Common myeloid progenitor, CD34-positive (primary cell): ENCODE measurements around the gene NOL6.

Source experiments
- CTCF ChIA-PET: fragments of 350-600 bp; sonication (Branson Sonifier 250); formaldehyde crosslinking; loops from one replicate; lab custom pipeline; 2021; ENCODE audit warnings: antibody characterized with exemption; lab: Charles Lee
- POLR2A ChIA-PET: fragments of 350-600 bp; sonication (Branson Sonifier 250); formaldehyde crosslinking; loops from one replicate; lab custom pipeline; 2021; ENCODE audit warnings: antibody characterized with exemption; lab: Charles Lee
- DNase-seq, 3 donors: peaks; one replicate each; pipeline versions ENCODE4 v3.0.0 to v3.0.0-alpha.2; 2013
- H3K27ac ChIP-seq, 2 experiments: 1 replicate in 1 of 2; 2 replicates in 1 of 2; pipeline ENCODE4 v1.7.0; 2013; ENCODE audit warnings: inconsistent platforms in 2 of 2, low read length in 2 of 2, mild to moderate bottlenecking in 2 of 2, low read depth in 1 of 2, moderate library complexity in 1 of 2; ENCODE audit not compliant: severe bottlenecking in 2 of 2, insufficient read depth in 1 of 2, poor library complexity in 1 of 2
- H3K27me3 ChIP-seq, 5 experiments: replicated peaks in 2 of 5; 1 replicate in 3 of 5; 2 replicates in 2 of 5; pipeline versions ENCODE4 v1.6.1 to v1.7.0; 2013; ENCODE audit warnings: low read length in 4 of 5, mild to moderate bottlenecking in 2 of 5, moderate library complexity in 2 of 5, inconsistent platforms in 1 of 5; ENCODE audit not compliant: insufficient read depth in 5 of 5, control insufficient read depth in 4 of 5
- H3K36me3 ChIP-seq, 4 experiments: 1 replicate in 2 of 4; 2 replicates in 2 of 4; pipeline versions ENCODE4 v1.6.1 to v1.7.0; 2013; ENCODE audit warnings: low read length in 3 of 4, control low read depth in 1 of 4, mild to moderate bottlenecking in 1 of 4; ENCODE audit not compliant: control insufficient read depth in 4 of 4, insufficient read depth in 4 of 4
- H3K4me1 ChIP-seq, 4 experiments: 1 replicate in 3 of 4; 2 replicates in 1 of 4; pipeline versions ENCODE4 v1.6.1 to v1.7.1; 2013; ENCODE audit warnings: low read length in 3 of 4, mild to moderate bottlenecking in 3 of 4, control low read depth in 1 of 4, inconsistent platforms in 1 of 4, moderate library complexity in 1 of 4; ENCODE audit not compliant: control insufficient read depth in 4 of 4, insufficient read depth in 4 of 4; ENCODE audit errors: control extremely low read depth in 1 of 4
- H3K4me3 ChIP-seq, 7 experiments: 1 replicate in 4 of 7; 2 replicates in 3 of 7; pipeline versions ENCODE4 v1.5.1 to v1.7.0; 2013; ENCODE audit warnings: mild to moderate bottlenecking in 7 of 7, low read length in 6 of 7, moderate library complexity in 6 of 7, inconsistent platforms in 2 of 7, low read depth in 2 of 7, control low read depth in 1 of 7; ENCODE audit not compliant: insufficient read depth in 4 of 7, control insufficient read depth in 1 of 7; ENCODE audit errors: extremely low read depth in 1 of 7
- H3K9me3 ChIP-seq, 5 experiments: 1 replicate in 4 of 5; 2 replicates in 1 of 5; pipeline versions ENCODE4 v1.6.1 to v1.7.1; 2013; ENCODE audit warnings: low read length in 4 of 5, mild to moderate bottlenecking in 2 of 5, inconsistent platforms in 1 of 5, low read depth in 1 of 5, moderate library complexity in 1 of 5; ENCODE audit not compliant: control insufficient read depth in 4 of 5, insufficient read depth in 2 of 5; ENCODE audit errors: control extremely low read depth in 1 of 5
- WGBS: methylation state at CpG from one replicate; pipeline ENCODE4 v1.1.5; 2013; ENCODE audit not compliant: insufficient coverage; 5-methylcytosine and 5-hydroxymethylcytosine counted together

NOL6 gene

DNA sequence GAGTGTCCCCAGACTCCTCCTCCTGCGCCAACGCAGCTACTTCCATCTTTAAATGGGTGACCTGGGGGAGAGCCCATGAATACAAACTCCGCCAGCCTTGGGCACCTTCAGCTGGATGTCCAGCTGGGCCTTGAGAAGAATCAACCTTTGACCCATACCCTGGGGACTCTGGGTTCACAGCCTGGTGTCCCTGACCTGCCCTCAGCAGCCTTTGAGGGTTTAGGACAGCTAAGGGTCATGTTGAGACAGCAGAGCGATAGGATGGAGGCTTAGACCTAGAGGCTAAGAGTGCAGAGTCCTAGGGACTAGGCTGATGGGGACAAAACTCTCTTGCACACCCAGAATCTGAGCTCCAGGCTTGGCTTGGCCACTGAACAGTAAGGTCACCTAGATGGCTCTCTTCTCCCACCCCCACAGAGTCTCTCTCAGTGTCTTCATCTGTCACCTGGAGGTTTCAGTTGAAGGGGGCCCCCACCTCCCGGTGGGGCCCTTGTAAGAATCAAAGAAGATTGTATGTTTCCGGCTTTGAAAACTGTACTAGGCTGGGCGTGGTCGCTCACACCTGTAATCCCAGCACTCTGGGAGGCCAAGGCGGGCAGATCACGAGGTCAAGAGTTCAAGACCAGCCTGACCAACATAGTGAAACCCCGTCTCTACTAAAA lies 19.6 kb downstream of the NOL6 start:
- ChIA-PET CTCF (interaction anchor here (0.8 to 9.6 kb wide), 10 partner anchors 10 to 103 kb away, joined by 3 to 172 read pairs (median 12); partner anchors contain the start of genes AQP7 and NOL6), POLR2A (no interaction called here)
- WGBS = 93% methylated on average over 5 of the region's 11 CpGs
- Histone ChIP-seq H3K9me3 (no peaks in the 10 kb centered on the region), H3K4me1 (peaks cover 0 to 18% (median 3%) of the 10 kb centered on the region in 4 experiments), H3K4me3 (no peak overlapping the region), H3K27me3 (no peaks in the 10 kb centered on the region), H3K36me3 (no peaks in the 10 kb centered on the region), H3K27ac (no peak overlapping the region)
- no peak for DNase-seq

DNA sequence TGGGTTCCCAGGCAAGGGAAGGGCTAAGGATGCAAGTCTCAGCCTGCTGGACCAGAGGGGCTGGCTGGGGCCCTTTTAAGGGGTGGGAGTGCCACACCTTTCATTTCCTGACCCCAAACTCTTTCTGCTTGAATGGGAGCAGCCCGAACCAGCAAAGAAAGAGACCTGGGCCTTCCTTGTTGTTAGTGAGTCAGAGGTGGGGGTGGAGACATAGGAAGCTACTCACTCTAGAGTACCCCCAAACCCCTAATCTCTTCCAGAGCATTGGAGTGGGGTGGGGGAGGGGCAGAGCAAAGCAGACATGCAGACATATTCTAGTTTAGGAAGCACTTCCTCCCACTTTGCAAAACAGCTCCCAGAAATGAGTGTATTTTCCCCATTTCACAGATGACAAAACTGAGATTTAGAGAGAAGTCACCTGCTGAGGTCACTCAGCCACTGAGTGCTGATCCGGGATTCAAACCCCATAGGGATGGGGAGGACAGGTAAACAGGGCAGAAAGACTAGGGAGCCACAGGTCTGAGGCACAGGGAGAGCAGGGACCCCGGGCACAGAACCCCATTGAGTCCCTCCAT lies 20.4 kb downstream of the NOL6 start:
- no peak overlapping the region for H3K4me3 ChIP-seq
- H3K4me1 ChIP-seq = peaks cover 0 to 10% (median 3%) of the 10 kb centered on the region in 4 experiments
- no peak for DNase-seq
- POLR2A ChIA-PET = interaction anchor here (0.6 kb wide), 1 partner anchor 19 kb away, joined by 3 read pairs; no protein-coding TSS in a partner anchor
- peaks cover 0 to 2% (median 0%) of the 10 kb centered on the region in 5 experiments for H3K27me3 ChIP-seq
- CTCF ChIA-PET = interaction anchor here (0.8 to 9.6 kb wide), 13 partner anchors 10 to 102 kb away, joined by 3 to 172 read pairs (median 11); partner anchors contain the start of genes AQP7 and NOL6
- 100% methylated on average over 1 of the region's 3 CpGs for WGBS
- no peak overlapping the region for H3K27ac ChIP-seq
- no peaks in the 10 kb centered on the region for H3K36me3 ChIP-seq
- no peaks in the 10 kb centered on the region for H3K9me3 ChIP-seq

DNA sequence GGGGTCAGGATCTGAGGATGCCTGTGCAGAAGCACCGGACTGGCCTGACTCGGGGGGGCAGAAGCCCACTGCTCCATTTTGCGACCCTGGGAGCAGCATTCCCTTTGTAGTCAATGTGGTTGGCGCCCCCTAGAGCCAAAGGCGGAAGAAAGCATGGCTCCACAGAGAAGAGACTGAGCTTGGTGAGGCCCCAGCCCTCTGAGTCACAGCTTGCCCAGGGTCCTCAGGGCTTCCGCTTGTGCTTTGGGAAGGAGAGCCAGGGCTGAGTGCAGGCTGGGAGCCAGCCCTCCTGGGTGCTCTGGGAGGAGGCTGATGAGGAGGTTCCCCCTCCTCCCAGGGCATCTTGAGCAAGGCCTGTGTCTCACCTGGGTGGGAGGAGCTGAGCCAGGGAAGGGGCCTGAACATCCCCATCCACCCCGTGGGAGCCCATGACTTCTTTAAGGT lies 20.9 kb downstream of the NOL6 start:
- H3K27me3 ChIP-seq = peaks cover 0 to 6% (median 2%) of the 10 kb centered on the region in 5 experiments
- no peak overlapping the region for H3K27ac ChIP-seq
- H3K4me1 ChIP-seq = peaks cover 0 to 11% (median 7%) of the 10 kb centered on the region in 4 experiments
- ChIA-PET POLR2A (interaction anchor here (0.6 kb wide), 1 partner anchor 18 kb away, joined by 3 read pairs; no protein-coding TSS in a partner anchor), CTCF (interaction anchor here (1.5 to 9.6 kb wide), 13 partner anchors 10 to 102 kb away, joined by 4 to 172 read pairs (median 11); partner anchors contain the start of genes AQP7 and NOL6)
- no peak overlapping the region for H3K4me3 ChIP-seq
- no peaks in the 10 kb centered on the region for H3K36me3 ChIP-seq
- WGBS = 58% methylated on average over 6 of the region's 7 CpGs
- peak; percentile 56 to 65 (median 62) for DNase-seq
- no peaks in the 10 kb centered on the region for H3K9me3 ChIP-seq

DNA sequence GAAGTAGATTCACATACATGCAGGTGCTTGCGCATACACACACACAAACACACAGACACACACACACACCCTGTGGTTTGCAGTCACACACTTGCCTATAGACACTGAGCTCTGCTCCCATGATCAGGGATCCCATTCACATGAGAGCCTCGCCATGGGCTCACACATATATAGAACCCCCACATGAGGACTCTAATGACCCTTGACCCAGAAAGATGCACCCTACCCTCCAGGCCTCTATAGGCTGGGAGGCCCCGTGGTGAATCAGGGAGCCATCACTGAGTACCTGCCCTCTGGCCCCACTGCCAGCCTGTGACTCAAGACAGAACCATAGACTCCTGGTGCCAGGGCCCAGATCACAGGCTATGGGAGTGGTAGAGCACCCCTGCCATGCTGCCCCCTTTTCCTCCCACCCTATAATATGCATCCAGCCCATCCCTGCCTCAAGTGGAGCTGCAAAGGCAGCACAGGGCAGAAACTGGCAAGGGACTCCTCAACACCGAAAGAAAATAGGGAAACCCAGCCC lies 23.0 kb downstream of the NOL6 start:
- CTCF ChIA-PET = interaction anchor here (3.0 to 9.6 kb wide), 7 partner anchors 8 to 76 kb away, joined by 11 to 172 read pairs (median 22); partner anchors contain the start of gene NOL6
- H3K36me3 ChIP-seq = no peaks in the 10 kb centered on the region
- no peak overlapping the region for H3K4me3 ChIP-seq
- H3K9me3 ChIP-seq = no peaks in the 10 kb centered on the region
- H3K27me3 ChIP-seq = peaks cover 0 to 6% (median 4%) of the 10 kb centered on the region in 5 experiments
- peaks cover 3 to 33% (median 26%) of the 10 kb centered on the region in 4 experiments for H3K4me1 ChIP-seq
- DNase-seq = no peak
- POLR2A ChIA-PET = interaction anchor here (1.8 kb wide), 1 partner anchor 10 kb away, joined by 8 read pairs; no protein-coding TSS in a partner anchor
- no peak overlapping the region for H3K27ac ChIP-seq
- 100% methylated on average over 3 of the region's 4 CpGs for WGBS

DNA sequence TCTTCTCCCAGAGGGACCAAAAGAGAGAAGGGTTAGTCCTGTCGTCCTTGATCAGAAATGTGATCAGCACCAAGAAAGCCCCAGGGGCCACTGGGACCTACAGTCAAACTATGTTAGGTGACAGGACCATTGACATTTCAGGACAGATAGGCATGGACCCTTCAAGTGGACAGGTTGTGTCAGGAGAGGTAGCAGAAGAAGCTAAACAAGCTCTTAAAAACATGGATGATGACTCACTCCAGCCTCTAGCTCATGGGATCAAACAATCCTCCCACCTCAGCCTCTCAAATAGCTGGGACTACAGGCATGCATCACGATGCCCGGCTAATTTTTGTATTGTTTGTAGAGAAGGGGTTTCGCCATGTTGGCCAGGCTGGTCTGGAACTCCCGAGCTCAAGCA lies 24.0 kb downstream of the NOL6 start:
- H3K27me3 ChIP-seq = peaks cover 0 to 6% (median 4%) of the 10 kb centered on the region in 5 experiments
- no peak for DNase-seq
- 86% methylated on average over 1 of the region's 5 CpGs for WGBS
- ChIA-PET CTCF (interaction anchor here (1.9 to 9.6 kb wide), 5 partner anchors 11 to 75 kb away, joined by 5 to 172 read pairs (median 20); partner anchors contain the start of gene NOL6), POLR2A (interaction anchor here (0.6 to 1.8 kb wide), 2 partner anchors 8 to 11 kb away, joined by 4 to 8 read pairs; no protein-coding TSS in a partner anchor)
- H3K9me3 ChIP-seq = no peaks in the 10 kb centered on the region
- H3K36me3 ChIP-seq = no peaks in the 10 kb centered on the region
- no peak overlapping the region for H3K4me3 ChIP-seq
- no peak overlapping the region for H3K27ac ChIP-seq
- H3K4me1 ChIP-seq = peaks cover 3 to 40% (median 29%) of the 10 kb centered on the region in 4 experiments

DNA sequence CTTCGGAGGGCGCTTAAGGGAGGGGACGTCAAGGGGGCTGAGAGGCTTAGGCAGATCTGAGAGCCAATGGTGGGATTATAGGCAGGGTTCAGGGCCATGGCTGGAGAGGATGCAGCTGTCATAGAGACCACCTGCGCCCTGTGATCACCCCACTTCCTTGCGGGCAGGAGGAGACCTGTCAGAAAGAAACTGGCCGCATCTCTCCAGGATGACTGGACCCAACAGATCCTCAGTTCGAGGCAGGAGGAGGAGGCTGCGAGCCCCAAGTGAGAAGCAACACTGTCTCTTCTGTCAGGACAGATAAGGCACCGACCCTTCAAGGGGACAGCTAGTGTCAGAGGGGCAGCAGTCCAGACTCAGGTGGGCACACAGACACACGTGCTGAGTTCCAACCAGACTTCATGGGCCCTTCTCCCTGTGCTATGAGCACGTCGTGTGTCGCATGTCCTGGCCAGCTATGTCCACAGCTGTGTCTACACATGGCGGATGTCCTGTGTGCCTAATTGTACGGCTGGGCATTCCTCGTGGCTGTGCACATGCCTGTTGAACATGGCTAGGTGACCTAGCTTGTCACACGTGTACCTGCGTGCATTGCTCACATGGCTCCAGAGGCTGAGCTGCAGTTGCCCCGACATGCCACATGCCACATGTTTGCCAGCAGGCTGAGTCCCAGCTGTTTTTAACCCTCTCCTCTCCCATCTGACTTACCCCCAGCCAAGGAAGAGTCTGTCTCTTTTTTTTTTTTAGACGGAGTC lies 25.7 kb downstream of the NOL6 start:
- DNase-seq = peak in 2 of 3 donors; percentile 58 to 71
- WGBS = 51% methylated on average over 20 of the region's 20 CpGs
- Histone ChIP-seq H3K36me3 (no peaks in the 10 kb centered on the region), H3K9me3 (no peaks in the 10 kb centered on the region), H3K4me3 (peak overlapping the region; percentile 9 to 73 (median 62)), H3K27ac (no peak overlapping the region), H3K4me1 (peaks cover 3 to 45% (median 29%) of the 10 kb centered on the region in 4 experiments), H3K27me3 (peaks cover 0 to 6% (median 4%) of the 10 kb centered on the region in 5 experiments)
- POLR2A ChIA-PET = interaction anchor here (0.5 to 0.7 kb wide), 2 partner anchors 39 to 229 kb away, joined by 3 read pairs; no protein-coding TSS in a partner anchor
- CTCF ChIA-PET = interaction anchor here (1.3 to 9.6 kb wide), 12 partner anchors 9 to 74 kb away, joined by 3 to 172 read pairs (median 5); partner anchors contain the start of gene NOL6
